Right ventricle myocardium superior (tissue), 1 donor: Measurements from ENCODE around the gene NUP107. TPM values are rescaled to one million over a fixed set of nuclear protein-coding genes. Genes with fewer than 3 reads are reported as not detected.

Source experiments
- ATAC-seq: fragments of 200-7000 bp; cut with Tn5 transposase; one replicate; pipeline ENCODE4 v1.9.1; 2020; ENCODE audit warnings: mild to moderate bottlenecking; ENCODE audit not compliant: poor library complexity
- DNase-seq: peaks from one replicate; pipeline ENCODE4 v3.0.0-alpha.2; 2020
- intact Hi-C: fragments of 100-400 bp; cut with DNase I; formaldehyde crosslinking; loops from one replicate; pipeline ENCODE4 v1.11.2; 2022
- total RNA-seq: library from RNA; stranded (reverse); fragmentation: NEBNext Ultra II Directional; extraction: Animal tissue kit (Norgen Biotek cat#: 25700); gene quantifications from one replicate; pipeline ENCODE4 v1.2.1, GENCODE V29; 2021
- donor health status: DM: no; HTN: yes; CAD: no; lungs with severe emphysema.

NUP107 gene
- total RNA-seq, 1 donor from 2014 or later, result 15.7 TPM

DNA sequence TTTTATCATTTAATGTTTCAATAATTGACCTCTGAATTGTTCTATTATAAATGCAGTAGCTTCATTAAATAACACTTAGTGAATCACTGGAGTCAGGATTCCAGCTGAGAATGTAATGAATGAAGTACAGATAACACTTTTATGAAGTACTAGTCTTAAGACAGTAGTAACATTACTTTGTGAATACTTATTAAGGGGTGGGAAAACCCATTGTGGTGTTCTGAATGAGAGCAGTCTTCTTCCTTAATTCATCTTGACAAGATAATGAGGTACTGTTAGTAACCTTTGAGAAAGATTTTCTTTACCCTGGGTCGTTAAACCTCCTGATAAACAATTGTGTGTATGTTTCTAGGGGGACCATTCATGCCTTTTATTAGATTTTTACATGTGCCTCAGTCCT is 12.7 kb downstream of the NUP107 start:
- intact Hi-C loops, result no loop called here
- no peak for ATAC-seq
- DNase-seq, result no peak

DNA sequence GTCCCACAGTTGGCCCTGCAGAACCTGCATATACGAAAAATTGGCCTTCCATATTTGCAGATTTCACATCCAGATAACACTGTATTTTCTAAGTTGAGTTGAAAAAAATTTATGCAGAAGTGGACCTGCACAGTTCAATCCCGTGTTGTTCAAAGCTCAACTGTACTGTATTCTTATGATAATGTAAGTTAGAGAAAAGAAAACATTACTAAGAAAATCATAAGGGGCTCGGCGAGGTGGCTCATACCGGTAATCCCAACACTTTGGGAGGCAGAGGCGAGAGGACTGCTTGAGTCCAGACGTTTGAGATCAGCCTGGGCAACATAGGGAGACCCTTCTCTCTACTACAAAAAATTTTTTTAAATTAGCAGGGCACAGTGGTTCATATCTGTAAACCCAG is 41.0 kb downstream of the NUP107 start:
- intact Hi-C loops, result no loop called here
- ATAC-seq (no peak), DNase-seq (no peak)

DNA sequence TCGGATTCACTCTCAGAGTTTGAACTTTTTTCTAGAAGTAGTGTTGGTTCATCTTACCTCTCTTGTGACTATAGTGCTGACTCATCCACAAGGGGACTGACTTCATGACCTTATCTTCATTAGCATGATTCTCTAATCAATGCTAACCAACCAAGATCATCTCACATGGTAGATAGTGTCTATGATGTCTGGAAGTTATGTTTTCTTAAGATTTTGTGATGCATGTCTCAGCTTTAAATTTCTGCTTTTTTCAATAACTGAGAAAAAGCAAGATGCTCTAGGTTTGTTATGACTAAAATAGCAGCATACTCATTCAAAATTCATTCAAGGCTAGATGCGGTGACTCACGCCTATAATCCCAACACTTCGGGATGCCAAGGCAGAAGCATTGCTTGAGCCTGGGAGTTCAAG is 46.9 kb downstream of the NUP107 start:
- ATAC-seq, result no peak
- intact Hi-C loops, result no loop called here
- DNase-seq, result no peak

DNA sequence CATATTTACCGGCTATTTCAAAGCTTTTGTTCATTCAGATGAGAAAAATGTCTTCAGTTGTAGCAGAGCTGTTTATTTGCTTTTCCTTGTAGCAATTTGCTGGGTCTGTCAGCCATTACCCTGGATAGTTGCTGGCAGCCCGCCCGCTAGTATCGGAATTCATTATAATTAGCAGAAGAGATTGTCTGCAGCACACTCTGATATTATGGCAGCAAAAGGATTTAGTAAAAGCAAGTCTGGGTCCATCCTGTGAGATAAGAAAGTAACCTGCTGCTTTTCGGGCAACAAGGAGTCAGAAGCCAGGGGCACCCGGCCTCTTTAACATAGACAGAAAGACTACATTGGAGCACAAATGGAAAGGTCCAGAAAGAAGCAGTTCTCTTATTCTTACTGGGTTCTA is 53.1 kb downstream of the NUP107 start:
- DNase-seq, result no peak
- intact Hi-C loops, result loop anchor here (10.0 kb wide), 1 partner anchor 75 kb away; no protein-coding TSS in a partner anchor
- ATAC-seq, result no peak

DNA sequence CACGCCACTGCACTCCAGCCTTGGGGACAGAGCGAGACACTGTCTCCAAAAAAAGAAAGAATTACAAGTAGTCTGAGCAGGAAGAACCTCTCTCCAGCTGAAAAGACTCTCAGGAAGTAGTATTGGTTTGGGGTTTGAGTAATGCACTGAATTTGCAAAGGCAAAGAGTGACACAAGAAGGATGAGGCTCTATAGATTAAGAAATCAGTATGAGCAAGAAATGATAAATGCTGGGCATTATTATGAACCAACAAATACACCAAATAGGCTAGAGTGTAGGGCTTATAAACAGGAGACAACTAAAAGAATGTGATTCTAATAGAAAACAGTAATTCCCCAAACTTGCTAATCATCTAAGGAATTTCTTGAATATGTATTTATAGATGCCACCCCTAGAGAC is 56.6 kb downstream of the NUP107 start:
- ATAC-seq (no peak), DNase-seq (no peak)
- intact Hi-C loops, result loop anchor here (10.0 kb wide), 1 partner anchor 71 kb away; no protein-coding TSS in a partner anchor

DNA sequence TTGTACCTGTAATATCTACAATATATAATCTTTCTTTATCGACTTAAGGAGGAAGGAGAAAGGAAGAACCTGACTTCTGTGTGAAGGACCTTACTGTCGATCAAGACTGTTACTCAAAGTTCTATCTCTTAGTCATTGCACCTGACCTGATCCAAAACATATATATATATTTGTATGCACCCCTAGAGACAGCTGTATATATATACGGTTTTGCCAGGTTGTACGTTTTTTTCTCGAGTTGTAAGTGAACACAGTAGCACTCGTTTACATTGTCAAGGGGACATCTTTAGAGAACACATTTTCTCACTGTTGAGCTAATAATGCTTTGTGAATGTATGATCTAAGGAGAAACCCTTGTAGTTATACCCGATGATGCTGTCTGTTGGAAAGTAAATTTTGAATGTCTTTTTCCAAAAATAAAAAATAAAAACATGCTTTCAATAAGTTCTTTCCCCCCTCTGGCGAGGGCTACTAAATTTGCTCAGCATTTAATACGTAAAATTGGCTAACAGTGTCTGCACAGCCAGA is 58.7 kb downstream of the NUP107 start:
- intact Hi-C loops, result loop anchor here (10.0 kb wide), 1 partner anchor 69 kb away; no protein-coding TSS in a partner anchor
- DNase-seq (no peak), ATAC-seq (no peak)

DNA sequence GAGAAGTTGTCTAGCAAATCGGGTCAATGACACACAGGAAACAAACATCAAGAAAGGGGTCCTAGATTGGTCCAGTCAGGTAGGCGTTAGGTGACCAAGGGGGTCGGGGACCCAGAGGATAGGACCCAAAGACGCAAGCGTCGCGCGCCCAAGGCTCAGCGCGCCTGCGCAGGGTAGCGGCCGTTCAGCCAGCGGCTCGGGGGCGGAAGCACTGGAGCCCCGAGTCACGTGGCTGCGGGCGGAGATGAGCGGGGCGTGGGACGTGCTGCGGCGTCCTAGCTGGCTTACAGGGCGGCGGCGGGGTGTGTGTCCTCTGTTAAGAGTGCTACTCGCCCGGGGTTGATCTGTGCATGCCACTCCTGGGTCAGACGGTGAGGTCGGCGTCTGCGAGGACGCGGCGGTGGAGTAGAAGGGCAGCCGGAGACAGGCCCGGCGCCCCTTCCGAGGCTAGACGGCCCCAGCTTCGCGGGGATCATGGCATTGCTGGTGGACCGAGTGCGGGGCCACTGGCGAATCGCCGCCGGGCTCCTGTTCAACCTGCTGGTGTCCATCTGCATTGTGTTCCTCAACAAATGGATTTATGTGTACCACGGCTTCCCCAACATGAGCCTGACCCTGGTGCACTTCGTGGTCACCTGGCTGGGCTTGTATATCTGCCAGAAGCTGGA is 59.3 kb downstream of the NUP107 start, which contains the start of gene SLC35E3:
Gene SLC35E3, plus strand, starts transcription at position 273 of the 668 bp plus-strand sequence. Its CDS starts 202 bp downstream, at position 475.
- DNase-seq (peak; percentile 97), ATAC-seq (peak; percentile 100)
- intact Hi-C loops, result loop anchor here (10.0 kb wide), 1 partner anchor 69 kb away; no protein-coding TSS in a partner anchor

DNA sequence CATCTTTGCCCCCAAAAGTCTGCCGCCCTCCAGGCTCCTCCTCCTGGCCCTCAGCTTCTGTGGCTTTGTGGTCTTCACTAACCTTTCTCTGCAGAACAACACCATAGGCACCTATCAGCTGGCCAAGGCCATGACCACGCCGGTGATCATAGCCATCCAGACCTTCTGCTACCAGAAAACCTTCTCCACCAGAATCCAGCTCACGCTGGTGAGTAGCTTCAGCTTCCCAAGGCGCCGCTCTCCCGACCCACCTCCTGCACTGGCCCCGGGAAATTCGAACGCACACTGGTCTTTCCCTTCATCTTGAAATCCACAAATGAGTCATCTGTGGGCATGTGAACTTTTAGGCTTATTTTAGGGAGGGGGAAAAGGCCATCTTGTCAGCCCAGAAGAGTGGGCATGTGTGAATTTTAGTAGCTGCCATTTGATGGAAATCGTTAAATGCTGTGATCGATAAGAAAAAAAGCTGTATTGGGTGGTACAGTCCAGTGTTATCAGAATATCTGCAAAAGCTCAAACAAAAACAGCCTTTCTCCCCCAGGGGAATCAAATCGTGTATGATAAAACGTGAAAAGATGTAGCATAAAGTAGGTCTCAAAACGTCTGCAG is 59.9 kb downstream of the NUP107 start:
- DNase-seq (peak; percentile 64), ATAC-seq (peak; percentile 72)
- intact Hi-C loops, result loop anchor here (10.0 kb wide), 1 partner anchor 68 kb away; no protein-coding TSS in a partner anchor

DNA sequence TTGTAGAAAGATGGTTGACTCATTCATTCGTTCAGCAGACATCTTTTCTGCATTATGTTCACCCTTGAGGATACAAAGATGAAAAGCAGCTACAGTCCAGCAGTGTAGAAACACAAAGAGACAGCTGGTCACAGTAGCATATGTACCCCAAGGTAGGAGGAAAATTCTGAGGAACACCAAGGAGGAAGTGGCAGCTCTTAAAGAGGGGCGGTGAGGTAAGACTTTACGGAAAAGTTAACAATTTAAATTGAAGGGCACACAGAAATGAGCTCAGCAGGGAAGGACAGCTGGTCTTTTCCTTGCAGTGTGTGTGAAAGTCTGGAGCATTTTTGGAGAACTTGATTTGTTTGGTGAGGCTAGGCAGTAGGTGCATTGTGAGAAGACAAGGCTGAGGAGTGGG is 62.7 kb downstream of the NUP107 start:
- intact Hi-C loops, result loop anchor here (10.0 kb wide), 1 partner anchor 65 kb away; no protein-coding TSS in a partner anchor
- DNase-seq, result no peak
- no peak for ATAC-seq

DNA sequence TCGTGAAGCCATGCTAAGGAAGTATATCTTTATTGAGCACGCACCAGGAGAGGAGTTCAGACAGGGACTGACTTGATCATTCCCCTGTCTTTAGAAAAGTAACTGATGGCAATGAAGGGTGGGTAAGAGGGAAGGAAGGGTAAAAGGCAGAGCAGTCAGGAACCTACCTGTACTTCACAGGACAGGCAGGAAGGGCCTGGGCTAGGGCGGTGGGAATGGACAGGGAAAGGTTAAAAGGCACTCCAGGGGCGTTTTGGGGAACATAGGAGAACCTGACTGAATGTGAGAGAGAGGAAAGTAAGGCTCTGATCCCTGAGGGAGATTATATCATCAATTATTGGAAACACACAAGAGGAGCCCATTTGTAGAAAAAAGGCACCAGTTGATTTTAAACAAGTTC is 63.1 kb downstream of the NUP107 start:
- no peak for ATAC-seq

DNA sequence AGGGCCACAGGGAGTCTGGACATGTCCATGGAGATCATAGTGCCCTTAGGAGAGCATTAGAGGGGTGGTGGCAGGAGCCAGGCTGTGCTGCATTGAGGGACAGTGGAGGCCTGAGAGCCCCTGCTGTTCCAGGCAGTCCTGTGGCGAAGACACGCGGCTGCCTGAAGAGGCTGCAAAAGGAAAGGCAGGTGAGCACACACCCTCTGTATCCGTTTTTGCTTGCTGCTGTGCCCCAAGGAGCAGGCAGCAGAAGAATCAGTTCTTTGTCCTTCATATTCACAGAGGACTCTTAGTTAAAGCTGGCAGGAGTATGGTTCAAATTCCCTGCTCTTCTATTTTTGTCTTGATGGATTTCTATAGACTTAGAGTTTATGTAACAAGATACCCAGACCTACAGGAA is 63.7 kb downstream of the NUP107 start:
- intact Hi-C loops, result no loop called here
- ATAC-seq (no peak), DNase-seq (no peak)

More for the DNA sequence above, 63.1 kb downstream of the NUP107 start:
- no peak for DNase-seq
- intact Hi-C loops, result loop anchor here (10.0 kb wide), 1 partner anchor 65 kb away; no protein-coding TSS in a partner anchor

DNA sequence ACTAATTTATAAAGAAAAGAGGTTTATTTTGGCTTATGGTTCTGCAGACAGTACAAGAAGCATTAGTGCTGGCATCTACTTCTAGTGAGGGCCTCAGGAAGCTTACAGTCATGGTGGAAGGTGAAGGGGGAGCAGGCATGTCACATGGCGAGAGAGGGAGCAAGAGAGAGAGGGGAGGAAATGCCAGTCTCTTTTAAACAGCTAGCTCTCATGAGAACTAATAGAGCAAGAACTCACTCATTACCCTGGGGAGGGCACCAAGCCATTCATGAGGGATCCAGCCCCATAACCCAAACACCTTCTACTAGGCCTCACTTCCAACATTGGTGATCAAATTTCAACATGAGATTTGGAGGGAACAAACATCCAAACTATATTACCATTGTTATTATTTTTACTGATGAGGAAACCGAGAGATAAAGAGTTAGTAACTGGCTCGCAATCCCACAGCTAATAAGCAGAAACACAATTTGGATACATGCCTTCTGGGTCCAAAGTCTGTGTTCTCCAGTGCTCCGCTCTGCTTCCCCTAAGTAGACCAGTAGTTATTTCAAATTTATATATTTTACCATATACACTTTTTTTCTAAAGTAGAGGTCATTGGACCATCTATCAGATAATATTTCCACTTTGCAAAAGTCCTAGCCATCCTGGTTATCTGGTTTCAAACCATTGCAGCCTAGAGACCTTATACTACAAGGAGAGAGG is 68.9 kb downstream of the NUP107 start:
- DNase-seq, result no peak
- intact Hi-C loops, result no loop called here
- no peak for ATAC-seq

DNA sequence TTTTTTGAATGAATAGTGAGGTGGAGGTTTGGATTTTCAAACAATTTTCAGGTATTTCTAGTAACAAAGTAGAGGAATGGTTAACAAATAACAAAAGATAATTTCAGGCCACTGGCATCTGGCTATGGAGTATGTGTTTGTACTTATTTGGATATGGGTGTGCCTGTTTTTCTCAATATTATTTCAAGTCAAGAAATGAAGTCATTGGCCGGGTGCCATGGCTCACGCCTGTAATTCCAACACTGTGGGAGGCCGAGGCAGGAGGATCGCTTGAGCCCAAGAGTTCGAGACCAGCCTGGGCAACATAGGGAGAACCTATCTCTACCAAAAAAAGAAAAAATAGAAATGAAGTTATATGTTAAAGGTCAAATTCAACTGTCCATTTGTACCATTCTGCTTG is 73.1 kb downstream of the NUP107 start:
- intact Hi-C loops, result no loop called here
- no peak for DNase-seq
- ATAC-seq, result no peak

DNA sequence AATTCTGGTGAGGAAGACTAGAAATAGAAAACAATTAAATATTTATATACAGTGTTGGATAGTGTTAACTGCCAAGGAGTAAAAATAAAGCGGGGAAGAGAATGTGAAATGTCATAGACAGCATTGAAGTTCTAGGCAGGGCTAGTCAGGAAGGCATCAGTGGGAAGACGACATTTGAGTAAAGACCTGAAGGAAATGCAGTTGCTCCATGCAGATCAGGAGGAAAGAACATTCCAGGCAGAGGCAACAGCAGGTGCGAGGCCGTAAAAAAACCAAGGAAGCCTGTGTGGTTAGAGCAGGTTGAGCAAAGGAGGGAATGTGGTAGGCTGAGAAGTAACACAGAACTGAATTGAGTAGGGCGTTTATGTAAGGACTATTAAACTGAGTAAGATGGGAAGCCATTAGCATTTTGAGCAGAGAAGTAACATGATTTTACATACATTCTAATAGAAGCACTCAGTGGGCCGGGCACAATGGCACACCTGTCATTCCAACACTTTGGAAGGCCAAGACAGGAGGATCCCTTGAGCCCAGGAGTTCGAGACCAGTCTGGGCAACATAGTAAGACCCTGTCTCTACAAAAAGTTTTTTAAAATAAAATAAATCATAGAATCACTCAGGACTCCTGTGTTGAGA is 74.1 kb downstream of the NUP107 start:
- intact Hi-C loops, result no loop called here
- DNase-seq (no peak), ATAC-seq (no peak)

DNA sequence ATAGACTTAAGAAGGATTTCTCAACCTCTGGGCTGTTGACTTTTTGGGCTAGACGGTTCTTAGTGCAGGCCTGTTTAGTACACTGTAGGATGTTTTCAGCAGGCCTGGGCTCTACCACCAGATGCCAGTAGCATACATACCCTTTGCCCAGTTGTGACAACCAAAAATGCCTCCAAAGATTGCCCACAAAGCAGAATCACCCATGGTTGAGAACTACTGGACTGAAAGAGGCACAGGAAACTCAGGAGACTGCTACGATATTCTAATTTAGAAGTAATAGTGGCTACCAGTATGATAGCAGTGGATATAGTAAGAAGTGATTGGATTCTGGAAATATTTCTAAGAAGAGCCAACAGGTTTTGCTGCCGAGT is 74.6 kb downstream of the NUP107 start:
- DNase-seq (no peak), ATAC-seq (no peak)
- intact Hi-C loops, result no loop called here

DNA sequence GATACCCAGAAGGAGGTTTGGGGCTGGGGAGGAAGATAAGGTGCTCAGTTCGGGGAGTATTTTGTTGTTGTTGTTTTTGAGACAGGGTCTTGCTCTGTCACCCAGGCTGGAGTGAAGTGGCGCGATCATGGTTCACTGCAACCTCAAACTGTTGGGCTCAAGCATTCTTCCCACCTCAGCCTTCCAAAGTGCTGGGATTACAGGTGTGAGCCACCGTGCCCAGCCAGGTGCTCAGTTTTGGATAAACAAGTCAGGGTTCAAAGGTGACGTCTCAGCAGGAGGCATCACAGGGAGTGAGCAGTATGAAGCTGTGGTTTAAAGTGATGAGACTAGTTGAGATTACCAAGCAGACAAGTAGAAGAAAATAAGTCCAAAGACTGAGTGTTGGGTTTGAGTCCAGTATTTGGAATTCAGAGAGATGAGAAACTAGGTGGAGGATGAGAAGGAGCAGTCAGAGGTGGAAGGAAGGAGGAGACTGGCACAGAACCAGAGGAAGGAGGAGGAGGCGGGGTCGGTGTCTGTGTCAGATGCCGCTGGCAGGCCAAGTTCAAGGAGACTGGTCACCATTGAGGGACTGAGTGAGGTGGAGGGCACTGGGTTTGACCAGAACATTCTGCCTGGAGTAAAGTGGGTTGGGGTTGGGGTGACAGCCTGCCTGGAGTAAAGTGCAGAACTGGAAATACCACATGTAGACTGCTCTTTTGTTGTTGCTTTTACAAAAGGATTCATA is 75.3 kb downstream of the NUP107 start:
- DNase-seq (no peak), ATAC-seq (no peak)
- intact Hi-C loops, result no loop called here

DNA sequence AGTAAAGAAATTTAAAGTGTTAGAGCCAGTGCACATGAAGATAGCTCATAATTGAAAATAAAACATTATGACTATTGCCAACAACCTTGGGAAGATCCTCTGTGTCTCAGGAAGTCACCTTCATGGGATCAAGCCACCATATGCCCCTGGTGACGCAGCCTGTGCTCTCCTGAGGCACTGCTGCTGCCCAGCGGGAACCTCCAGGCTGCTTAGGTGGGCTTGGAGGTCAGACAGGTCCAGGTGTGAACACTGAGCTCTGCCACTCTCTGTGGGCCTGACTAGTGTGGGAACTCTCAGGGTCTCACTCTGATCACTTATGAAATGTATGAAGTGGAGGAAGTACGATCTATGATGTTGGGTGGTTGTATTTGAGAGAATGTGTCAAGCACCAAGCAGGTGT is 75.9 kb downstream of the NUP107 start:
- intact Hi-C loops, result no loop called here
- no peak for ATAC-seq
- no peak for DNase-seq

DNA sequence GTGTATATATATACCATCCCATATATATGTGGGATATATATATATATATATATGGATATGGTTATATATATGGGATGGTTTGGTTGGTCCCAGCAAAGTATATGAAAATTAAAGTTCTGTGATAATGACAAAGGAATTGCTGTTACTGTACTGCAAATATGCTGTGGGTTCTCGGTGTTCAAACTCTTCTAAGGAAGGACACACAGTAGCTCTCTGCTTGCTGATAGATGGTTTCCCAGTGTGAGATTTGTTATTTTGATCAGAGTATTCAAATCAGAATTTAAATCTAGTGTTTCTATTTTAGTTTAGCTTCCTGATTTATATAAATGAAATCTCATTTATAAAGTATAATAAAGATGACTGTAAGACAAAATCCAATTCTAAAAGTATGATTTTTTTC is 78.9 kb downstream of the NUP107 start:
- intact Hi-C loops, result no loop called here
- no peak for DNase-seq
- no peak for ATAC-seq
